Heart left ventricle (tissue), 13 donors: Measurements from ENCODE around the gene SLC27A2.

Source experiments
- CTCF ChIP-seq, 12 donors: fragments of 200-600 bp; sonication (generic) in 4 of 12; IDR thresholded peaks; one replicate each; pipeline versions ENCODE4 v1.5.0 to v1.8.0; 2018 to 2022; ENCODE audit warnings: antibody characterized with exemption in 12 of 12, mild to moderate bottlenecking in 5 of 12
- POLR2A ChIP-seq, 2 donors: fragments of 450-650 bp; IDR thresholded peaks; one replicate each; pipeline ENCODE4 v1.6.1; 2017; ENCODE audit warnings: antibody characterized with exemption in 2 of 2, mild to moderate bottlenecking in 2 of 2, moderate library complexity in 2 of 2
- donor health status: ischemic (EF 13 %, LVEDD 7.1; RV severe dilation, severe dysfunction).
- donor health status: DM: no; HTN: yes; CAD: no.
- donor health status: DM: no; HTN: no; CAD: no.
- donor health status: ischemic (EF 25% LVEDD 6.9; RV normal size, moderate dysfunction).
- donor health status: ischemic (EF 25% LVEDD 5.7; RV mildly dilated, moderate dysfunction).
- donor health status: ischemic (EF 35%, LVEDD 5.7; RV mildly dilated, moderate dysfunction).
- donor health status: nonischemic (EF 11% LVEDD 7.7; RV severe dilation, severe dysfunction).
- donor health status: DM: yes; HTN: yes; CAD: no.
- donor health status: PGD.
- donor health status: ischemic (EF 29% LVEDD 5.4; RV normal size, mild dysfunction).
- donor health status: nonischemic (EF 23%, LVEDD 6.1; RV moderate dilation, normal function).

GRCh38 chr15:50192164-50192563 lies 10.2 kb downstream of the SLC27A2 start:
- TF ChIP-seq CTCF (IDR thresholded peaks at IDR 0.05): no peak
- TF ChIP-seq POLR2A (IDR thresholded peaks at IDR 0.05): no peak
